HG02852 (cell line): ENCODE results near the gene ATP13A3.
"Not testable (repeated sequence)": the region's sequence is repeated elsewhere in the genome, so short reads cannot be mapped to it uniquely, and the experiment has no call there.

ENCODE experiments used
- ATAC-seq: cut with Tn5 transposase; IDR thresholded peaks from one replicate; pipeline ENCODE4 v1.9.1; 2021; ENCODE audit warnings: mild to moderate bottlenecking, moderate library complexity; ENCODE audit not compliant: unreplicated experiment

ATP13A3 gene

DNA sequence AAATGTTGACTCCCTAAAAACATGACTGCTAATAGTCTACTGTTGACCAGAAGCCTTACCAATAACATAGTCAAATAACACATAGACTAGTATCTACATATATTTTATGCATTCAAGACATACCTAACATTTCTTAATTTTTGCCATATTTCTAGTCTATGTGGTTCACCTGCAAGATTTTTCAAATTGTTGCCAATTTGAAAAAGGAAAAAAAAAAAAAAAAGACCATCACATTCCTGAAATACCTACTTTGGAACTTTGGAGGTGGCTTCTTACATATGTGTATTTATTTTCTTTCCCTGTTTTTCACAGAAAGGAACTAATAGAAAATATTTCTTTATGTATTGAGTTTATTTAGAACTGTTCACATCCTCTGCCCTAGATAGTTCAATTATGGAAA, 13.4 kb upstream of the ATP13A3 start:
- no peak for ATAC-seq

DNA sequence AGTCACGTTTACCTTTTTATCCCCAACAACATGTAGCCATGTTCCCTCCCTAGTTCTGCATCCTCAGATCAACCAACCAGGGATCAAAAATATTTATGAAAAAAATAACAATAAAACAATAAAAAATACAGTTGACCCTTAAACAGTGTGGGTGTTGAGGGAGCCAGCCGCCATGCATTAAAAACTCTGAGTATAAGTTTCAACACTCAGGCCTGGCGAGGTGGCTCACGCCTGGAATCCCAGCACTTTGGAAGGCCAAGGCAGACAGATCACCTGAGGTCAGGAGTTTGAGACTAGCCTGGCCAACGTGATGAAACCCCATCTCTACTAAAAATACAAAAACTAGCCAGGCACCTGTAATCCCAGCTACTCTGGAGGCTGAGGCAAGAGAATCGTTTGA, 12.7 kb upstream of the ATP13A3 start:
- ATAC-seq: not testable (repeated sequence)

DNA sequence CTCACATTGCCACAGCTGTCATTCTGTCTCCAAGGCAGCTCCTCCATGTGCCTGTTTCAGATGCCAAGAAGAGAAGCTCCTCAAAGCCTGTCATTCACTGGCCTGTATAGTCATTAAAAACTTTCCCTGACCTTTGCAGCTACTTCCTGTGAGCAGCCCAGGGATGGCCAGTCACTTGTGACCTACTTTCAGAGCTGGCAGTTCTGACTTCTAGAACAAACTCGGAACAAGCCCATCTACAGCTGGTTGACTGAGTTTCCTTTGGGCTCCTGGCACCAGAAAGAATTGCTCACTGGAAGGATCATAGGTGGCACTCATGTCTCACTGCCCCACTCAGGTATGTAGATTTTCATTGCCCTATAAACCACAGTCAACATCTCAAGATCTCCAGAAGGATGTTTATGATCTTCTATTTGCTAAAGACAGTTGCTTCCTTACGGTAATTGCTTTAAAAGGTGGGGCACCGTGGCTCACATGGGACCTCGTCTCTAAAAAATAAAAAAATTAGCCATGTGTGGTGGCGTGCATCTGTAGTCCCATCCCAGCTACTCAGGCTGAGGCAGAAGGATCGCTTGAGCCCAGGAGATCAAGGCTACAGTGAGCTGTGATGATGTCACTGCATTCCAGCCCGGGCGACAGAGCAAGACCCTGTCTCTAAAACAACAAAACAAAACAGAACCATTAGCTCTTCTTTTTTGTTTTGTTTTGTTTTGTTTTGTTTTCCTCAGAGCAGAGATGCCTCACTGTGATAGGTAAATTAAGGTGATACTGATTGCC, 11.2 kb upstream of the ATP13A3 start:
- no peak for ATAC-seq

DNA sequence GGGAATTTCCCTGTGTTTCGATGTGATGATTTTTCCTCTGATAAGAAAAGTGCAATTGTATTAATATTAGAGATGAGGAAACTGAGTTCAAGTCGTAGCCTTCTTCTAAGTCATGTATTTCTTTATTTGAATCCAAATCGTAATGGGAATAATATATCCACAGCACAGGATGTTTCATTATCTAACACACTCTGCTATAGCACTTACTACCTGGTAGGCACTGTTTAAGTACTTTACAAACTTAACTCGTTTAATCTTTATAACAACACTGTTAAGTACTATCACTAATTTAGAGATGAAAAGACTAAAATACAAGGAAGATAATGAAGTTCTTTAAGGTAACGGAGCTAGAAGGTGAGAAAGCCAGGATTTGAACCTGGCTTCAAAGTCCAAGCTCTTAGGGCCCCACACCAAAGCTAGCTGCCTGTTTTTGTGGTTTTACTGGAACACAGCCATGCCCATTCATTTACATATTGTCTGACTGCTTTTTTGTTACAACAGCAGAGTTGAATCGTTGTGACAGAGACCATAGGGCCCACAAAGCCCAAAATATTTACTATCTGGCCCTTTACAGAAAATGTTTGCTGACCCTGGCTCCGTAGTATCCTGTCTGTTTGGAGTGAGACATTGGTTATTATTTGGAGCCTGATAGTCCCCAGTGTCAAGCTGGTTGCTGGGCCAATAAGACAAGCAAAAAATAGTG, 9.6 kb upstream of the ATP13A3 start:
- no peak for ATAC-seq

DNA sequence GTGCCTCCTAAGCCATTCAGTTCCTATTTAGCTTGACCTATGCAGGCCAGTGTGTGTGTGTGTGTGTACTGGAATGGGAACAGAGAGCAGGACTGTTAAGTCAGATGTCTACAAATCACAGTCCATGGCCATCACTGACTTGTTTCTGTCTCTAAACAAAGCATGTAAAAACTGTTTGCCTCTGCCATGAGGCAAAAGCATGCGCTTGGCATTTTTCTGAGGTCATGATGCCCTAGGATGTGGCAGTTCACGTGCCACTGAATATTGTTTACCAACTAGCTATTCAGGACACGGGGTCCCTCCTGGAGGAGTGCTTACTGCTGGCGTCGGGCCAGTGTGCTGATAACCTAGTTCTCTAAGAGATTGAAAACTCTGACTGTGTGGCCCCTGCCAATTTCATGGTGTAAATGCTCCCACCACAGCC, 8.2 kb upstream of the ATP13A3 start:
- no peak for ATAC-seq

DNA sequence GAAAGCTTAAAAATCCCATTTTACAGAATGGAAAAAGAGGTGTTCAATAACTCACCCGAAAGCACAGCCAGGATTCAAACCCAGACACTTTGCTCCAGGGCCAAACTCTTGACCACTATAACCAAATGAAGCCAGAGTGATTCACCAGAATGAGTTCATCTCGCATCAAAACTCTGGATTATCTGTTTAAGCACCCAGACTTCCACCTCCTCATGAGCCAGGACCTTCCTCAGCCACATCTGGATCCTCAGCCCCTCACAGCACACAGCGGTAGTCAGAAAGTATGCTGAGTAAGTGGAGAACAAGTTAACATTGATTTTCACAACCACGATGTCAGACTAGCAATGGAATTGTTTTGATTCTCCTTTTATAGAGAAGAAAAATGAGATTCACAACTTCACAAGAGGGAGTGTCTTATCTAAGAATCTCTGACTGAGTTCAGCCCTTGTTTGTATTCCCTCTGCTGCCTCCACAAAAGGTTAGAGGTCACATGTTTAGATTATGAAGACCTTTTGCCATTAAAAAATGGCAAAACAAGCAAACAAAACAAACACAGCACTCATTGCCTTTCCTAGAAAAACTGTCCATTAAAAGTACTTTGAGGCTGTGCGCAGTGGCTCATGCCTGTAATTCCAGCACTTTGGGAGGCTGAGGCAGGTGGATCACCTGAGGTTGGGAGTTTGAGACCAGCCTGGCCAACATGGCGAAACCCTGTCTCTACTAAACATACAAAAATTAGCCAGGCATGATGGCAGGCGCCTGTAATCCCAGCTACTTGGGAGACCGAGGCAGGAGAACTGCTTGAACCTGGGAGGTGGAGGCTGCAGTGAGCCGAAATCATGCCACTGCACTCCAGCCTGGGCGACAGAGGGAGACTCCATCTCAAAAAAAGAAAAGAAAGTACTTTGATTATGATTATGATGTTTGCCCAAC, 7.5 kb upstream of the ATP13A3 start:
- not testable (repeated sequence) for ATAC-seq

DNA sequence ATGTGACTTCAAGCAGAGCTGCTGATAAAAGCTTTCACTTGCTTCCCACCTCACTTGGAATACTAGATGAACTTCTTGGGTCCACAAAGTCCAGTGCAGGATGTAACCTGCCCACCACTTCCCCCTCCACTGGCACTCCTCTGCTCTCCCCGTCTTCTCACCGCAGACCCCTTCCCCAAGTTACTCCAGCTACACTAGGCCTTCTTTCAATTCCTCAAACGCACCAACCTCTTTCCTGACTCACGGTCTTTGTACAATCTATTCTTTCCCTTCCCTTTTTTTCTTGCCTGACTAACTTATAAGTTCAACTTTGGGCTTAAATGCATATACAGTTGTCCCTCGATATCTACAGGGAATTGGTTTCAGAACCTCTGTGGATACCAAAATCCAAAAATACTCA, 5.2 kb upstream of the ATP13A3 start:
- no peak for ATAC-seq

DNA sequence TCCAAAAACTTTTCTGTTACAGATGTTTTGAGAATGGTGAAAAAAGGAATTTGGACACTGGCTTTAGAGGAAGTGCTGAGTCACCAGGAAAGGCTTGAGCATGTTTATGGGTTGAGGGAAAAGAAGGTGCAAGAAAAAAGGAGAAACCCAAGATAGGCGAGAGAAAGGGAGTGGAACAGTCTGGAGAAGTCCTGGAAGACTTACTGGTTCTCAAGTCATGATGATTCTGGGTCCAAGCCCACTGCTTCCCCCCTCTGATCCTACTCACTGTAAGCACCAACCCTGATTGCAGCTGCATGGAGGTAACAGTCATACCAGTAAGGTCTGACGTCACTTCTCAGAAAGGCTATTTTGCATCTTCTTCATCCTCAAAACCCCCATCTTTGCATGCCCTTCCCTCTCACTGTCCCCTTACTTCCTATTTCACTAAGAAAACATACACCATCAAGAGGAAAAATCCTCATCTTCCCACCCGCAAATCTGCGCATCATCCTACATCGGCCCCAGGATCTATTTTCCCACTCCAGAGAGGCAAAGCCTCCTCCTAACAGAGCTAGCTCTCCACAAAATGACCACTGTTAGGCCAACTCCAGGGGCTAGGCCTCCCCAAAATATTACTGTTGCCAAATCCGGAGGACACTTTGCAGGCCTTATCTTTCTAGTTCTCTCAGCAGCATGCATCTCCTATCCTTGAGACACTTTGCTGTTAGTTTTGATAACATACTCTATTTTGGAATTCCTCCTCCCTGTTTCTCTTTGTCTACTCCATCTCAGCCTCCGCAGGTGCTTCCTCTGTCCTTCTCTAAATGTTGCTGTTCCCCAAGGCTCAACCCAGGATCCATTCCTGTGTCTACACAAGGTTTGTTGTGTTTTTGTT, 3.2 kb upstream of the ATP13A3 start:
- peak; percentile 38 for ATAC-seq

DNA sequence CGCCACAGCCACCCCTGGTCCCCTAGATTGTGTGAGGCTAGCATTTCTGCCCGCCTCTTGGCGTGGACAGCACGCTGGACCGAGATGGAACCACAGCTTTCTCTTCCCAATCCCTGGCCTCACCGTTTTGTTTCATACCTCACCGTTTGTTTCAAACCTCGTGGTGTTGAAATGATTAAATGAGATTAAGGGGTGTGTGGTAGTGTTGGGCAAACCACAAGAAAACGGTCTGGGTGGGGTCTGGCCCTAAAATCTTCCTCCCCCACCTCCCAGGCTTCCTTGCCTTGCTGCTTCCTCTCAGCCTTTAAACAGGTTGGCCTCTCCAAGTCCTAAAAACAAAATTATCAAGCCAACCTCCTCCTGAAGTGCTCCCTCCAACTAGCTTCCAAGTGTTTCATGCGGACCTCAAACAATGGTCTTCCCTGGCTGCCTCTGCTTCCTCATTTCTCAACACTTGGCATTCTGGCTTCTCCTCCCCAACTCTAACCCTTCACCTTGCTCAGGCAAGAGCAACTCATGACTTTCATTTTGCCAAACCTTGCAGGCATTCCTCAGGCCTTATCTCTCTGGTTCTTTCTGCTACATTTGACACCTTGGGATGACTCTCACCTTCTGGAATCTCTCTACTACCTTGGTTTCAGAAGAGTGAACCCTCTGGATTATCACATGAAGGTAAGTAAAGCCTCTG, 1.4 kb upstream of the ATP13A3 start:
- no peak for ATAC-seq

DNA sequence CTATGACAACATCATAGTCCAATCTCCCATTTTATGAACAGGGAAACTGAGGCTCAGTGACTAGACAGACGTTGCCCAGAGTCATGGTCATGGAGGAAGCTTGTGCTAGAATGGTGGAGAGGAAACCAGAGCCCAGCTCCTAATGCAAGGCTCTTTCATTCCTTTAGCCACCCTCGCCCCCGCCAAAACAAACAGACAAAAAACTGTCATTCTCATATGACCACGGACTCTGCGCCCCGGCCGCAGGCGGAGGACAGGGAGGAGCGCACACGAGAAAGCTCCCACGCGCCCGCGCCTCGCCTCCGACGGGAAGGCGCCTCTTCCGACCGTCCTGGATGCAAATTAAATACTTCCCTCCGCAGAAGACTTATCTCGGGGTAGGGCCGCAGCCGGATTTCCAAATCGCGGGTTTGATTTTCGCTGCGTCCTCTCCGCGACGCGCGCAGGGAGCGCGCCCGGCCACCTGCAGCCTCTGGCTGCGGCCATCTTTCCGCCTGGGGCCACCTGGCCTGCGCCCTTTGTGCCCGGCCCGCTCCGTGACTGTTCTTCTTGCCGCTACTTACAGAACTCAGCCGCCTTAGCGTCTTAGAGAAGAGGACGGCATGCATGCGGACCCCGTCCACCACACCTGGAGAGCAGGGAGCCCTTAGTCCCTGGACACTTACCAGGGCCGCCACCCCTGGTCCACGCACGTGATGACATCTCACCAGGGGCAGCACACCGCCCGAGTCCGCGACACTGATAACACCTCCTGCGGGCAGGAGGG, 670 bp upstream of the ATP13A3 start:
- peak; percentile 28 for ATAC-seq

DNA sequence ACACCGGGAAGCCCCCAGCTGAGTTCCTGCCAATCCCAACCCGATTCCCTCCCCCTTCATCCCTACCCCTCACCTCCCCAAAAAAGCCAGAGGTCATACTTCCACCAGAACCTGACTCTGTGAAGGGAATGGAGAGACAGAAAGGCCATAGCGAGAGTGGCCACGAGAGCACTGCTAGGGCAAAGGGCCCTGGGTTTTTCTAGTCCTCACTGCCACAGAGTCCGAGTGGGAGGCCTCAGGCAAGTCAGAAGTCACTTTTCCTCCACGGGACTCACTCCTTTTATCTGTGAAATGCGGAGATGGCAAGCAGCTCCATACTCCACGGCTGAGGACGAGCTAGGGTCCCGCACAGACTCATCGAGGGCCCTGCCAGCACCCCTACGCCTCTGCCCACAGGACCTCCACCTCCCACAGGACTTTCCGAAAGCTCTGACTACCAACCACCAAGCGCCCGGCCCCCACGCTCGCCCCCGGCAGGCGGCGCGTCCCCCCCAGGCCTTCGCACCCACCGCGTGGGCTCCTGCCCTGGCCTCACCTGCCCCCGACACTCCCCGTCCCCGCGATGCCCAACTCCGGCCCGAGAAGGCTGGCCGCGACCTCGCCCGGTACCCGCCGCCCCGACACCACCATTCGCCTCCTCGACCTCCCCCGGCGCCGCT, 792 bp downstream of the ATP13A3 start:
- peak; percentile 6 for ATAC-seq

DNA sequence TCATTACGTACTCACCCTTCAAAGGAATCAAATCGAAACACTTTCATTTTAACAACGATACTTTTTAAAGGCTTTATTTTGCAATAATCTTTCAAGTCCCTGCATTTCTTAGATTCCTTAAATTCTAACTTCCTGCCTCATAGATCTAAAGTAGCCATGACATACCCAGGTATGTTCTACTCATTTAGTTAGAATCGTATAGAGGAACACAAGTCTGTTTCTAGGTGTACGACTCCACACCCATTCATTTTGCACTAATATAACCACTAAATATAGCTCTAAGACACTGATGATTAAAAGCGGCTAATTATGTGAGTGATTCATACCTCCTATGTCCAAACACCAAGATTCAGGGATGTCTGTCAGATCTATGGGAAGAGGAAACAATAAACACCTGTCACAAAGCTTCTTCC, 1.3 kb downstream of the ATP13A3 start:
- no peak for ATAC-seq

DNA sequence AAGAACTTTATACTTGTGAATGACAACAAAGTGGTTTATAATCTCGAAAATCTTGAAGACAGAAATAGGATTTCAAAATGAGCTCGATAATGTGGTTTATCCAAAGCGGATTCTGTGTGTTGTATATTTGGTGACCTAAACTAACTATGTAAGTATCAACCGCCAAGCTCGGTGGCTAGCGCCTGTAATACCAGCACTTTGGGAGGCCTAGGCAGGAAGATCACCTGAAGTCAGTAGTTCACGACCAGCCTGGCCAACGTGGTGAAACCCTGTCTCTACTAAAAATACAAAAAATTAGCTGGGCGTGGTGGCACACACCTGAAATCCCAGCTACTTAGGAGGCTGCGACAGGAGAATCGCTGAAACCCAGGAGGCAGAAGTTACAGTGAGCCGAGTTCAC, 2.2 kb downstream of the ATP13A3 start:
- no peak for ATAC-seq

DNA sequence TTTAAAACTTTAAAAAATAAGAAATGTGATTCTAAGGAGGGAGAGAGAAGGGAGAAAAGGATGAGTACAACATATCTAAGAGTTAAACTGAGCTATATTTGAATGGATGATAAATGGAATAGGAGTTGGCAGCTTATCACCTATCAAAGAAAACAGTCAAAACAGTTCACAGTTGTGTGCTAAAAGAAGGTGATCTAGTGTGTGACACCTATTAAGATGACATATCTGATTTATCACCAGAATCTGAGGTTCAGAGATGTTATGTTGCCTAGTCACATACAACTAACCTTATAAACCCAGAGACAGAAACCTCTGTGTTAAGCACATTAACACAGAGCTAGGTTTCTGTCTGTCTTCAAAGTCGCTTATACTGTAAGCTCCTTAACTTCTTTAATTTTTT, 3.0 kb downstream of the ATP13A3 start:
- no peak for ATAC-seq

DNA sequence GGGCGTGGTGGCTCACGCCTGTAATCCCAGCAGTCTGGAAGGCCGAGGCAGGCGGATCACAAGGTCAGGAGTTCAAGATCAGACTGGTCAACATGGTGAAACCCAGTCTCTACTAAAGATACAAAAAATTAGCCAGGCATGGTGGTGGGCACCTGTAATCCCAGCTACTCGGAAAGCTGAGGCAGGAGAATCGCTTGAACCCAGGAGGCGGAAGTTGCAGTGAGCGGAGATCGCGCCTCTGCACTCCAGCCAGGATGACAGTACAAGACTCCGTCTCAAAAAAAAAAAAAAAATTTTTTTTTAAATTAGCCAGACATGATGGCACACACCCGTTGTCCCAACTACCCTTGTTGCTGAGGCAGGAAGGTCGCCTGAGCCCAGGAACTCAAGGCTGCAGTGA, 4.0 kb downstream of the ATP13A3 start:
- not testable (repeated sequence) for ATAC-seq

DNA sequence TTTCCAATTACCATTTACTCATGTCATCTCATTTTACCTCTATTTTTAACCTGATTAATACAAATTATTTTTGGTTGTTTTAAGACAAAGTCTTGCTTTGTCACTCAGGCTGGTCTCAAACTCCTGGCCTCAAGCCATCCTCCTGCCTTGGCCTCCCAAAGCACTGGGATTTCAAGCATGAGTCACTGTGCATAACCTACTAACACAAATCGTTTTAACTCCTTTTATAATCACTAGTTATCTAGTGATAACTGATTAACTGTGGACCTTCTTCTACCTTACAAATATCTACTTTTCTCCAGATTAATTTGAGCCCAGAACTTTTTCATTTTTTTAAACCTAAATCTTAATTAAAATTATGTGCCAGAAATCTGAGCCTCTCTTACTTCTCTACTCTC, 4.6 kb downstream of the ATP13A3 start:
- no peak for ATAC-seq

DNA sequence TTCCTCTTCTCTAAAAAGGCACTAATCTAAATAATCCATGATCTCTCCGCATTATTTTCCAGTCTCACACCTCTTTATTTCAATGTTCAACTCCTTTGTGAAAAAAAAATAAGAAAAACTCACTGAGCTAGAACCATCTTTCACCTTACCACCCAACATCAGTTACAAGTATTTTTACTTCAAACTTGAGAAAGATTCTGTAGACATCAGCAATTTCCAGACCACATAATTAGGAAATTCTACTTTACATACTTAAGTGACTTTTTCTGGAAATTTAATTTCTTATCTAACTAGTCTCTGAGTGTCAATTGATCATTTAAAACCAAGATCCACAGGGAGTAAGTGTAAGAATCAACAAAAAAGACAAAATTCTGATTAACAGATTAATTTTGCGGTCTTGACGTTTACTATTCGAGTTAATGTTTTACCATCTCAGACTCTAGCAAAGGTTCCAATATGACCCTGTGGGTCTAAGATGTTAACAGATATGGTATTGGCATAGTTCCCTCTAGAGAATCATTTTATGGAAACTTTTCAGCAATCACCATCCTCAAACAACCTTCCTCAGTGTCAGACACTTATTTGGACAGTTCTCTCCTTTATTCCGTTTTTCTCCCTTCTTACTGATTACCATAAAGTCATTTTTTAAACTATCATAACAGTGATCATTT, 5.1 kb downstream of the ATP13A3 start:
- ATAC-seq: no peak

DNA sequence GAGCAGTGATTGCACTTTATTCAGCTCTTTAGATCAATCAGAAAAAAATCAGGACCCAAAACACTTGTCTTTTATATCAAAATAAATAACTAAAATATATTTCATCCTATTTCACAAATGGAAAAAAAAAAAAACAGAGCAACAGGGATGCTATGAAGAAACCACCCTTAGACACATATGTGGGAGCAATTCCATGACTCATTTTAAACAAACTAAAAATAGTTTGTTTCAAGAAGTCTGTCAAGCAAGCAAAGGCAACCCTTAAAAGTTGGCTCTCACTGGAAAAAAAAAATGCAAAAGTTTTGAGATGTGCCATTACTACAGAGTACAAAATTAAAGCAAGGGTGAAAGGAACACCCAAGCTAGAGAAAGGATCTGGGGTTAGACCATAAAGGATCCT, 5.7 kb downstream of the ATP13A3 start:
- no peak for ATAC-seq
